H1 (cell line): ENCODE data around the gene PRKCSH. TPM values are rescaled to one million over a fixed set of nuclear protein-coding genes. Genes with fewer than 3 reads are reported as not detected.

Experiments used
- CTCF ChIA-PET: fragments of 300-600 bp; sonication (Branson Sonifier 250); formaldehyde crosslinking; loops from one replicate; lab custom pipeline; 2021; ENCODE audit not compliant: partially characterized antibody; lab: Charles Lee
- POLR2A ChIA-PET: fragments of 300-600 bp; sonication (Branson Sonifier 250); formaldehyde crosslinking; loops from one replicate; lab custom pipeline; 2021; ENCODE audit warnings: inconsistent platforms; ENCODE audit not compliant: partially characterized antibody; lab: Charles Lee
- DNase-seq, 2 experiments: peaks; one replicate each; pipeline versions ENCODE4 v3.0.0 to v3.0.0-alpha.2; 2010 to 2022; ENCODE audit warnings: low spot score in 2 of 2, low read depth in 1 of 2, mixed read lengths in 1 of 2
- FAIRE-seq: peaks from 2 replicates; lab custom pipeline; 2011; peaks lifted over from hg19 to GRCh38; lab: Jason Lieb, UNC
- H2AFZ ChIP-seq: 2 replicates; pipeline ENCODE4 v1.8.1; 2012; ENCODE audit warnings: low read length, inconsistent platforms
- H2AK5ac ChIP-seq: 2 replicates; pipeline ENCODE4 v1.6.1; 2013; ENCODE audit warnings: low read depth, low read length
- H2BK120ac ChIP-seq: replicated peaks from 2 replicates; pipeline ENCODE3; 2013; ENCODE audit warnings: low read depth, low read length, inconsistent platforms
- H2BK12ac ChIP-seq: 2 replicates; pipeline ENCODE4 v1.6.1; 2013; ENCODE audit warnings: low read depth, low read length
- H2BK15ac ChIP-seq: 2 replicates; pipeline ENCODE4 v1.6.1; 2013; ENCODE audit warnings: low read length
- H2BK20ac ChIP-seq: 2 replicates; pipeline ENCODE4 v1.6.1; 2013; ENCODE audit warnings: low read length
- H2BK5ac ChIP-seq: 2 replicates; pipeline ENCODE4 v1.6.1; 2013; ENCODE audit warnings: low read depth, low read length
- H3K14ac ChIP-seq: 2 replicates; pipeline ENCODE4 v1.6.1; 2013; ENCODE audit warnings: inconsistent platforms; ENCODE audit not compliant: insufficient read length
- H3K18ac ChIP-seq: 2 replicates; pipeline ENCODE4 v1.6.1; 2013; ENCODE audit warnings: low read length; ENCODE audit errors: extremely low read depth
- H3K23ac ChIP-seq: 2 replicates; pipeline ENCODE4 v1.6.1; 2013; ENCODE audit warnings: inconsistent platforms; ENCODE audit not compliant: insufficient read length
- H3K23me2 ChIP-seq: 2 replicates; pipeline ENCODE4 v1.6.1; 2013; ENCODE audit warnings: low read depth, low read length
- H3K27ac ChIP-seq: 2 replicates; pipeline ENCODE4 v1.6.1; 2011; ENCODE audit warnings: low read depth, low read length, inconsistent platforms
- H3K27me3 ChIP-seq, 4 experiments: replicated peaks in 1 of 4; 1 replicate in 1 of 4; 2 replicates in 3 of 4; pipeline versions ENCODE4 v1.6.1 to v1.8.1; 2011 to 2013; ENCODE audit warnings: low read length in 3 of 4, mild to moderate bottlenecking in 3 of 4, inconsistent platforms in 2 of 4, mixed read lengths in 2 of 4, moderate library complexity in 1 of 4; ENCODE audit not compliant: control insufficient read depth in 3 of 4, insufficient read depth in 3 of 4; ENCODE audit errors: extremely low read depth in 1 of 4
- H3K36me3 ChIP-seq, 4 experiments: 2 replicates each; pipeline versions ENCODE4 v1.6.1 to v1.8.1; 2011 to 2013; ENCODE audit warnings: mild to moderate bottlenecking in 4 of 4, low read length in 3 of 4, moderate library complexity in 2 of 4, control low read depth in 1 of 4, inconsistent platforms in 1 of 4; ENCODE audit not compliant: insufficient read depth in 4 of 4, control insufficient read depth in 2 of 4
- H3K4ac ChIP-seq: replicated peaks from 2 replicates; pipeline ENCODE3; 2013; ENCODE audit warnings: low read length, low read depth, mixed read lengths, inconsistent platforms; ENCODE audit not compliant: insufficient read length
- H3K4me1 ChIP-seq, 4 experiments: replicated peaks in 1 of 4; 1 replicate in 1 of 4; 2 replicates in 3 of 4; pipeline versions ENCODE4 v1.6.1 to v1.8.1; 2011 to 2013; ENCODE audit warnings: low read length in 3 of 4, inconsistent platforms in 2 of 4, mixed read lengths in 1 of 4; ENCODE audit not compliant: insufficient read depth in 4 of 4, control insufficient read depth in 3 of 4
- H3K4me2 ChIP-seq, 2 experiments: 2 replicates each; pipeline versions ENCODE4 v1.6.1 to v1.8.1; 2011 to 2013; ENCODE audit warnings: low read depth in 2 of 2, low read length in 2 of 2, control low read depth in 1 of 2, inconsistent platforms in 1 of 2, mild to moderate bottlenecking in 1 of 2; ENCODE audit not compliant: insufficient read depth in 1 of 2
- H3K4me3 ChIP-seq, 4 experiments: fragments of 200-600, 300-600 bp in 1 of 4; sonication (generic), shearing (Covaris generic), sonication (Bioruptor Twin) in 1 of 4; 2 replicates each; pipeline versions ENCODE4 v1.5.1 to v1.8.1; 2011 to 2016; ENCODE audit warnings: low read length in 4 of 4, low read depth in 3 of 4, control low read depth in 2 of 4, inconsistent platforms in 2 of 4, mild to moderate bottlenecking in 2 of 4, mixed read lengths in 1 of 4, moderate library complexity in 1 of 4; ENCODE audit not compliant: insufficient read depth in 2 of 4; ENCODE audit errors: extremely low read depth in 1 of 4
- H3K56ac ChIP-seq: replicated peaks from 2 replicates; pipeline ENCODE3; 2013; ENCODE audit warnings: low read depth, mild to moderate bottlenecking, mixed read lengths, low read length, inconsistent platforms; ENCODE audit not compliant: insufficient read length
- H3K79me1 ChIP-seq: 2 replicates; pipeline ENCODE4 v1.6.1; 2013; ENCODE audit warnings: low read depth, low read length, control low read depth
- H3K79me2 ChIP-seq, 2 experiments: 2 replicates each; pipeline versions ENCODE4 v1.6.1 to v1.8.1; 2012 to 2013; ENCODE audit warnings: low read length in 2 of 2, mild to moderate bottlenecking in 2 of 2, inconsistent platforms in 1 of 2; ENCODE audit not compliant: insufficient read depth in 2 of 2, control insufficient read depth in 1 of 2
- H3K9ac ChIP-seq, 4 experiments: replicated peaks in 1 of 4; 1 replicate in 1 of 4; 2 replicates in 3 of 4; pipeline versions ENCODE4 v1.6.1 to v1.8.1; 2011 to 2013; ENCODE audit warnings: low read depth in 3 of 4, low read length in 3 of 4, control low read depth in 2 of 4, mild to moderate bottlenecking in 2 of 4, moderate library complexity in 2 of 4, inconsistent platforms in 1 of 4; ENCODE audit errors: extremely low read depth in 1 of 4
- H3K9me3 ChIP-seq, 2 experiments: 2 replicates each; pipeline versions ENCODE4 v1.6.1 to v1.8.1; 2012 to 2013; ENCODE audit warnings: mild to moderate bottlenecking in 2 of 2, moderate library complexity in 2 of 2, control low read depth in 1 of 2, inconsistent platforms in 1 of 2, low read depth in 1 of 2, low read length in 1 of 2, mixed read lengths in 1 of 2; ENCODE audit not compliant: insufficient read depth in 2 of 2
- H4K20me1 ChIP-seq, 2 experiments: replicated peaks in 1 of 2; 2 replicates each; pipeline versions ENCODE3 to v1.8.1; 2011 to 2013; ENCODE audit warnings: inconsistent platforms in 2 of 2, low read length in 2 of 2, mild to moderate bottlenecking in 1 of 2; ENCODE audit not compliant: insufficient read depth in 2 of 2, control insufficient read depth in 1 of 2
- H4K5ac ChIP-seq: 2 replicates; pipeline ENCODE4 v1.6.1; 2013; ENCODE audit warnings: low read length, low read depth, mixed read lengths, inconsistent platforms; ENCODE audit not compliant: insufficient read length
- H4K8ac ChIP-seq: 2 replicates; pipeline ENCODE4 v1.8.0; 2013; ENCODE audit warnings: mild to moderate bottlenecking, moderate library complexity, low read length, inconsistent platforms; ENCODE audit not compliant: insufficient read depth; ENCODE audit errors: extremely low read depth
- H4K91ac ChIP-seq: replicated peaks from 2 replicates; pipeline ENCODE3; 2013; ENCODE audit warnings: low read length, mixed read lengths, inconsistent platforms; ENCODE audit not compliant: insufficient read length
- BRCA1 ChIP-seq: IDR thresholded peaks from 2 replicates; pipeline ENCODE4 v1.6.1; 2012; ENCODE audit warnings: low read depth, low read length, improper control_type of control experiment
- CHD2 ChIP-seq: IDR thresholded peaks from 2 replicates; pipeline ENCODE4 v1.6.1; 2012; ENCODE audit warnings: low read length, improper control_type of control experiment
- HDAC2 ChIP-seq, 2 experiments: fragments of 300-600 bp in 1 of 2; sonication (generic) in 1 of 2; IDR thresholded peaks; 2 replicates each; pipeline ENCODE4 v1.6.1; 2011 to 2012; ENCODE audit warnings: low read depth in 2 of 2, low read length in 2 of 2, mild to moderate bottlenecking in 2 of 2, moderate library complexity in 2 of 2, borderline replicate concordance in 1 of 2, inconsistent platforms in 1 of 2
- KDM1A ChIP-seq: fragments of 200-600, 300-600 bp; sonication (generic); IDR thresholded peaks from 2 replicates; pipeline ENCODE4 v1.7.1; 2016; ENCODE audit warnings: mild to moderate bottlenecking, low read length, borderline replicate concordance
- RAD21 ChIP-seq, 2 experiments: IDR thresholded peaks in 1 of 2; conservative IDR thresholded peaks in 1 of 2; 2 replicates each; pipeline ENCODE4 v1.6.1; 2011; ENCODE audit warnings: low read depth in 2 of 2, low read length in 2 of 2, improper control_type of control experiment in 1 of 2, inconsistent platforms in 1 of 2, mild to moderate bottlenecking in 1 of 2, moderate library complexity in 1 of 2
- SIN3A ChIP-seq, 2 experiments: IDR thresholded peaks in 1 of 2; conservative IDR thresholded peaks in 1 of 2; 2 replicates each; pipeline ENCODE4 v1.6.1; 2011 to 2012; ENCODE audit warnings: low read length in 2 of 2, improper control_type of control experiment in 1 of 2, low read depth in 1 of 2, mild to moderate bottlenecking in 1 of 2
- SIRT6 ChIP-seq: IDR thresholded peaks from one replicate; pipeline ENCODE4 v1.7.1; 2012; ENCODE audit warnings: low read length, inconsistent platforms
- SRF ChIP-seq: IDR thresholded peaks from 2 replicates; pipeline ENCODE4 v1.6.1; 2011; ENCODE audit warnings: mild to moderate bottlenecking, low read depth, low read length, moderate library complexity
- WGBS, 2 experiments: shearing (Covaris generic) in 1 of 2; methylation state at CpG; one replicate each; pipeline versions ENCODE4 v1.1.6 to v1.1.7; 2013 to 2015; ENCODE audit warnings: low lambda C conversion rate in 2 of 2, mixed read lengths in 2 of 2, inconsistent platforms in 1 of 2, low coverage in 1 of 2, missing lambda C conversion rate in 1 of 2; ENCODE audit not compliant: insufficient replicate concordance in 2 of 2, insufficient coverage in 1 of 2, insufficient read length in 1 of 2; ENCODE audit errors: extremely low coverage in 1 of 2, missing lambda C conversion rate in 1 of 2; 5-methylcytosine and 5-hydroxymethylcytosine counted together
- polyA plus RNA-seq, 7 experiments: library from polyadenylated mRNA; depleted of rRNA in 3 of 7; stranded (reverse) in 5 of 7; unstranded in 2 of 7; fragments of >200 nt in 5 of 7; fragments of 200-250 nt in 2 of 7; gene quantifications; 1 replicate in 5 of 7; 2 replicates in 1 of 7; 4 replicates in 1 of 7; pipeline versions ENCODE4 v1.2.1 to v1.2.3, GENCODE V29; 2011 to 2013; ENCODE audit warnings: missing spikeins in 2 of 7, mixed read lengths in 2 of 7
- total RNA-seq: library from RNA; stranded (reverse); fragmentation: NEBNext Ultra II Directional; extraction: Animal tissue kit (Norgen Biotek cat#: 25700); gene quantifications from 2 replicates; pipeline ENCODE4 v1.2.1, GENCODE V29; 2021
- TF ChIP-seq, protein P1 (sequence below), 3 experiments: IDR thresholded peaks; 1 replicate in 2 of 3; 2 replicates in 1 of 3; pipeline versions ENCODE4 v1.5.1 to v1.6.1; 2011; ENCODE audit warnings: low read length in 3 of 3, mild to moderate bottlenecking in 3 of 3, inconsistent platforms in 2 of 3, low read depth in 1 of 3, moderate library complexity in 1 of 3; ENCODE audit not compliant: insufficient read depth in 1 of 3; ENCODE audit errors: control extremely low read depth in 1 of 3

PRKCSH gene
- total and polyA plus RNA-seq, 2 of the 8 experiments (the other 6 are each of a cell fraction or from before 2014, with no cell fraction given) = 97.2 to 337 TPM

DNA sequence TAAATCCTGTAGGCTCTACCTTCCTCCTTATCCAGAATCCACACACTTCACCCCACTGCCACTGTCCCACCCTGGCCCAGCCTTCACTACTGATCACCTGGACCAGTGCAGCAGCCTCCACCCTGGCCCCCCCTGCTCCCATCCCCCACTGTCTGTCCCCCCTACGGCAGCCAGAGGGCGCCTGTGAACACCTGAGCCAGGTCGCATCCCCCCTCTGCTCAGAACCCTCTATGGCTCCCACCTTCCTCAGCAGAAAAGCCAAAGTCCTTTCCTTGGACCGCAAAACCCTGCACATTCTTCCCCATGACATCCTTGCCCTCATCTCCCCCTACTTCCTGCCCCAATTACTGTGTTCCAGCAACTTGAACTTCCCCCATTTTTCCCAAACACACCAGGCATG, 24.8 kb downstream of the PRKCSH start:
- no peak overlapping the region for H3K9ac ChIP-seq
- no peak overlapping the region for H3K23ac ChIP-seq
- ChIA-PET POLR2A (interaction anchor here (3.4 kb wide), 1 partner anchor 21 kb away, joined by 20 read pairs; the partner anchor contains the start of gene ELAVL3), CTCF (interaction anchor here (0.6 to 3.4 kb wide), 5 partner anchors 9 to 136 kb away, joined by 3 to 17 read pairs (median 4); partner anchors contain the start of gene ODAD3)
- H2BK12ac ChIP-seq = no peak overlapping the region
- no peak overlapping the region for H3K4me2 ChIP-seq
- H3K9me3 ChIP-seq = no peaks in the 10 kb centered on the region
- no peak overlapping the region for H4K8ac ChIP-seq
- DNase-seq (no peak), FAIRE-seq (no peak)
- no peak overlapping the region for H2BK120ac ChIP-seq
- no peak overlapping the region for H2BK15ac ChIP-seq
- H3K4me1 ChIP-seq = peaks cover 3 to 12% (median 5%) of the 10 kb centered on the region in 4 experiments
- H4K20me1 ChIP-seq = peaks cover 0 to 9% of the 10 kb centered on the region in 2 experiments
- 57% methylated on average over 3 of the region's 4 CpGs; no CpG with 5 or more reads in 1 of the 2 experiments for WGBS, 2 experiments
- H4K91ac ChIP-seq = no peak overlapping the region
- H2BK20ac ChIP-seq = no peak overlapping the region
- no peak overlapping the region for H2BK5ac ChIP-seq
- H4K5ac ChIP-seq = no peak overlapping the region
- no peaks in the 10 kb centered on the region for H3K27me3 ChIP-seq
- no peak overlapping the region for H3K56ac ChIP-seq
- no peak overlapping the region for H2AFZ ChIP-seq
- TF ChIP-seq SRF = no peak
- no peak for TF ChIP-seq BRCA1
- peak; percentile 46; the same call in 1 of the 2 replicates for TF ChIP-seq CHD2
- TF ChIP-seq HDAC2 (IDR thresholded peaks at IDR 0.05; ENCODE audit: borderline replicate concordance in 1 of 2, low read depth in 2 of 2, low read length in 2 of 2) = peak in 1 of 2 experiments; percentile 84; a peak in 2 of 4 replicates
- no peak for TF ChIP-seq SIN3A (conservative IDR thresholded peaks at IDR 0.05 in 1 of 2, IDR thresholded peaks at IDR 0.05 in 1 of 2; ENCODE audit: low read depth in 1 of 2, low read length in 2 of 2)
- TF ChIP-seq RAD21 (IDR thresholded peaks at IDR 0.05 in 1 of 2, conservative IDR thresholded peaks at IDR 0.05 in 1 of 2; ENCODE audit: low read depth in 2 of 2, low read length in 2 of 2) = peak in 1 of 2 experiments; percentile 37; a peak in 1 of 4 replicates
- TF ChIP-seq KDM1A = peak; percentile 99
- TF ChIP-seq SIRT6 = no peak
- TF ChIP-seq, protein P1, sequence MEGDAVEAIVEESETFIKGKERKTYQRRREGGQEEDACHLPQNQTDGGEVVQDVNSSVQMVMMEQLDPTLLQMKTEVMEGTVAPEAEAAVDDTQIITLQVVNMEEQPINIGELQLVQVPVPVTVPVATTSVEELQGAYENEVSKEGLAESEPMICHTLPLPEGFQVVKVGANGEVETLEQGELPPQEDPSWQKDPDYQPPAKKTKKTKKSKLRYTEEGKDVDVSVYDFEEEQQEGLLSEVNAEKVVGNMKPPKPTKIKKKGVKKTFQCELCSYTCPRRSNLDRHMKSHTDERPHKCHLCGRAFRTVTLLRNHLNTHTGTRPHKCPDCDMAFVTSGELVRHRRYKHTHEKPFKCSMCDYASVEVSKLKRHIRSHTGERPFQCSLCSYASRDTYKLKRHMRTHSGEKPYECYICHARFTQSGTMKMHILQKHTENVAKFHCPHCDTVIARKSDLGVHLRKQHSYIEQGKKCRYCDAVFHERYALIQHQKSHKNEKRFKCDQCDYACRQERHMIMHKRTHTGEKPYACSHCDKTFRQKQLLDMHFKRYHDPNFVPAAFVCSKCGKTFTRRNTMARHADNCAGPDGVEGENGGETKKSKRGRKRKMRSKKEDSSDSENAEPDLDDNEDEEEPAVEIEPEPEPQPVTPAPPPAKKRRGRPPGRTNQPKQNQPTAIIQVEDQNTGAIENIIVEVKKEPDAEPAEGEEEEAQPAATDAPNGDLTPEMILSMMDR (IDR thresholded peaks at IDR 0.05; ENCODE audit: control extremely low read depth in 1 of 3, insufficient read depth in 1 of 3, low read depth in 1 of 3, low read length in 3 of 3) = peak; percentile 55 to 72 (median 57)
- H3K79me2 ChIP-seq = no peaks in the 10 kb centered on the region
- H3K23me2 ChIP-seq = peaks cover 9% of the 10 kb centered on the region; the same call in 1 of the 2 replicates
- no peaks in the 10 kb centered on the region for H3K36me3 ChIP-seq
- H3K14ac ChIP-seq = no peak overlapping the region
- no peak overlapping the region for H3K18ac ChIP-seq
- H3K4me3 ChIP-seq = no peak overlapping the region
- H2AK5ac ChIP-seq = no peak overlapping the region
- no peak overlapping the region for H3K4ac ChIP-seq
- H3K27ac ChIP-seq = no peak overlapping the region
- peaks cover 4% of the 10 kb centered on the region; the same call in 1 of the 2 replicates for H3K79me1 ChIP-seq
